Coronary artery (tissue), 2 donors: ENCODE results near the gene NDUFAF8.

Experiments used
- DNase-seq: peaks from one replicate; pipeline ENCODE4 v3.0.0-alpha.2; 2017; ENCODE audit warnings: low spot score
- H3K27ac ChIP-seq, 2 donors: fragments of 200-600 bp; sonication (generic); one replicate each; pipeline ENCODE4 v1.5.1; 2016 to 2019
- H3K4me3 ChIP-seq: fragments of 200-600 bp; sonication (generic); 2 replicates; pipeline ENCODE4 v1.5.1; 2016; ENCODE audit warnings: mild to moderate bottlenecking, moderate library complexity
- TF ChIP-seq, protein P1 (sequence below): fragments of 200-600 bp; sonication (generic); IDR thresholded peaks from one replicate; pipeline ENCODE4 v1.5.1; 2019; ENCODE audit warnings: antibody characterized with exemption

NDUFAF8 gene

GRCh38 chr17:81277946-81278693 lies 39.0 kb downstream of the NDUFAF8 start:
- H3K27ac ChIP-seq: peak overlapping the region in 1 of 2 donors; percentile 32
- H3K4me3 ChIP-seq: peak overlapping the region; percentile 20
- TF ChIP-seq, protein P1, sequence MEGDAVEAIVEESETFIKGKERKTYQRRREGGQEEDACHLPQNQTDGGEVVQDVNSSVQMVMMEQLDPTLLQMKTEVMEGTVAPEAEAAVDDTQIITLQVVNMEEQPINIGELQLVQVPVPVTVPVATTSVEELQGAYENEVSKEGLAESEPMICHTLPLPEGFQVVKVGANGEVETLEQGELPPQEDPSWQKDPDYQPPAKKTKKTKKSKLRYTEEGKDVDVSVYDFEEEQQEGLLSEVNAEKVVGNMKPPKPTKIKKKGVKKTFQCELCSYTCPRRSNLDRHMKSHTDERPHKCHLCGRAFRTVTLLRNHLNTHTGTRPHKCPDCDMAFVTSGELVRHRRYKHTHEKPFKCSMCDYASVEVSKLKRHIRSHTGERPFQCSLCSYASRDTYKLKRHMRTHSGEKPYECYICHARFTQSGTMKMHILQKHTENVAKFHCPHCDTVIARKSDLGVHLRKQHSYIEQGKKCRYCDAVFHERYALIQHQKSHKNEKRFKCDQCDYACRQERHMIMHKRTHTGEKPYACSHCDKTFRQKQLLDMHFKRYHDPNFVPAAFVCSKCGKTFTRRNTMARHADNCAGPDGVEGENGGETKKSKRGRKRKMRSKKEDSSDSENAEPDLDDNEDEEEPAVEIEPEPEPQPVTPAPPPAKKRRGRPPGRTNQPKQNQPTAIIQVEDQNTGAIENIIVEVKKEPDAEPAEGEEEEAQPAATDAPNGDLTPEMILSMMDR: no peak
- no peak for DNase-seq

DNA sequence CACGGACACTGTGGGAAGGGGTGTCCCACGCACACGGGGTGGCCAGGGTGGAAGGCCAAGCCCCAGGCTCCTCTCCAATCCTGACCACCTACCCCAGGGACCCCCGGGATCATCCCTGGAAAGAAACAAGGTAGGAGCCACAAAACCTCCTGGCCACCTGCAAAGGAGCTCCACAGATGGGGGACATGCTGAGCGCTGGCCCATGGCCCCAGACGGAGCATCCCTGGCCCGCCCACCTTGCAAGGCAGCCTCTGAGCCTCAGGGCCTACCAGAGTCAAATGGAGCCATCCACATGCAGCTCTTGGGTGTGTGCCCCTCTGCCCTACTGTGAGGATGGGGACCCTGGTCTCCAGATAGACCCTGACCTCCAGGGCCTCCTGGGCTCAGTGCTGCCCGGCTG lies 39.7 kb downstream of the NDUFAF8 start:
- no peak for DNase-seq
- TF ChIP-seq, protein P1: no peak
- Histone ChIP-seq H3K27ac (peak overlapping the region in 1 of 2 donors; percentile 4), H3K4me3 (no peak overlapping the region)

DNA sequence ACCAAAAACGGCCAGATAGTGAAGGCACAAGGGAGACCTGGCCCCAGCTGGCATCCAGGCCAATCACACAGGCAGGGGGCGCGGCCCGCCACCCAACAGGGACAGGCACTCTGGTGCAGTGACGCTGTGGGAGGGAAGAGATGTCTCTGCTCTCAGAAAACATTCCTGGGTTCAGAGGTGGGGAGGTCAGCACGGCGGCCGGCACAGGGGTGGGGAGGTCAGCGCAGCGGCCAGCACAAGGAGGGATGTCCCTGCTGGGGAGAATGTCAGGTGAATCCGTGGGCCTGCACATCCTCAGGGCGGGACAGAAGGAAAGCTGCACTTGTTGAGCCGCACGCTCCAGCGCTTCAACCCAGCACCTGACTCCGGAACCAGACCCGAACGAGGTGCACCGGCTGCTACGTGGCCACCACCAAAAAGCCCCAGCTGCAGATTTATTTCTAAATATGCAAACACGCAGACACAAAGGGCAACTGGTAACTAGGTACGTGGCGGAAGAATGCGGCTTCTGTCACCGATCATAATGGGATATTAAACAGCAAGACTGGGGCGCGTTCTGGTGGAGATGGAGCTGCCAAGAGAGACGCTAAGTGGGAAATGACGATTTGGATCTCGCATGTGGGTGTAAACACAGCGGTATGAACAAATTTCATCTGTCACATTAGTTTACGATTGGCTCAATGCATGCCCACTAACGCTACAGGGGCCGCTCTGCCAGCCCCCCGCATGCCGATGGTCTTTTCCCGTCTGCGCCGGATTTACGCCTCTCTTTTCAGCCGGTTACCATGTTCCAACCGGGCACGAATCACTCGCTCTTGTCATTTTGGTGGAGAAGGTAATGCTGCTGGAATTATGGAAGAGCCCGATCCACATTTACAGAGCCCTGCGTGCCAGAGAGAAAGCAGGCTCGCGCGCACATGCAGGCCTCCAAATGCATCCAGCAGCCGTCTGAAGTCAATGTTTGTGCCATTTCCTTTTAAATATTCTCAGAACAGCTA lies 40.5 kb downstream of the NDUFAF8 start:
- H3K27ac ChIP-seq: no peak overlapping the region
- no peak overlapping the region for H3K4me3 ChIP-seq
- TF ChIP-seq, protein P1: no peak
- no peak for DNase-seq

GRCh38 chr17:81280571-81280970 lies 41.5 kb downstream of the NDUFAF8 start:
- no peak overlapping the region for H3K4me3 ChIP-seq
- H3K27ac ChIP-seq: no peak overlapping the region
- DNase-seq: no peak
- TF ChIP-seq, protein P1: no peak

DNA sequence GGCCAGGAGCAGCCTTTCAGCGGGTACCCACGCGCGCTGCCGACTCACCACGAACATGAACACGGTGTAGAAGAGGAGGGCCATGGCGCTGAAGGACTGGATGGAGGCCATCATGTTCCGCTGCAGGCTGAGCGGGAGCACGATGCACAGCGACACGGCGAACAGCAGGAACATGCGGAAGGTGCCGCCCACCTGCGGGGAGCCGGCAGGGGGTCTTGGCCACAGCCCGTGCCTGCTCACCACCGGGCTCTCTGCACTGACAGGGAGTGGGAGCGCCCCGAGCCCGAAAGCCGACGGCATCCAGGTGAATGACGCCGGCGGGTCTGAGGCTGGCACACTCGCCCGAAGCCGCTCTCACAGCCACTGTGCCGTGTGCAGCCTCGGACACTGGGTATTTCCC lies 43.0 kb downstream of the NDUFAF8 start:
- TF ChIP-seq, protein P1: no peak
- Histone ChIP-seq H3K4me3 (no peak overlapping the region), H3K27ac (no peak overlapping the region)
- no peak for DNase-seq

DNA sequence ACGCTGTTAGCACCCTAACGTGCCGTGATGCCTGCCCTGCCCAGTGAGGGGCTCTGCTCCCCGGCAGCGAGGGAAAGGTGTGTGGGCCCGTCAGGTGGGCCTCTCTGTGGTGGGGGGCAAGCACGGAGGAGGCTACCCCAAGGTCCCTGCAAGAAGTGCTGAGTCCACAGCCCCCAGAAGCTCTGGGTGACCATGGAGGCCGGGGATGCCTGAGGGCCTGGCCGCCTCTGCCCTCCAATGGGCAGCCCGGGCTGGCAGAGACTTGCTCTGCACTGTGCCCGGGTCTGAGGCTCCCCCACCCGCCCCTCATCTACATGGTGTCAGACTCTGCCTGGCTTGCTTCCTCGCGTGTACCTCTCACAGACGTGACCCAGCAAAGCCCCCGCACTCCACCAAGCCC lies 43.8 kb downstream of the NDUFAF8 start:
- Histone ChIP-seq H3K4me3 (no peak overlapping the region), H3K27ac (no peak overlapping the region)
- TF ChIP-seq, protein P1: no peak
- no peak for DNase-seq
